Small intestine (tissue), 7 donors: Measurements from ENCODE around the gene SENP7. TPM values are rescaled to one million over a fixed set of nuclear protein-coding genes. Genes with fewer than 3 reads are reported as not detected.
A peak's percentile ranks its signal among the peaks of the same experiment; 100 is the strongest.
"Not testable (repeated sequence)": the region's sequence is repeated elsewhere in the genome, so short reads cannot be mapped to it uniquely, and the experiment has no call there.

ENCODE experiments used
- DNase-seq, 2 donors: peaks; one replicate each; pipeline versions ENCODE4 v3.0.0 to v3.0.0-alpha.2; 2013
- FAIRE-seq: peaks from 2 replicates; lab custom pipeline; 2012; peaks lifted over from hg19 to GRCh38; lab: Jason Lieb, UNC
- H3K27ac ChIP-seq, 3 donors: one replicate each; pipeline ENCODE4 v1.5.1; 2013; ENCODE audit warnings: low read length in 2 of 3, mild to moderate bottlenecking in 2 of 3, control low read depth in 1 of 3, inconsistent platforms in 1 of 3, low read depth in 1 of 3, moderate library complexity in 1 of 3
- H3K27me3 ChIP-seq, 3 donors: one replicate each; pipeline ENCODE4 v1.6.1; 2013; ENCODE audit warnings: low read length in 3 of 3, inconsistent platforms in 1 of 3; ENCODE audit not compliant: control insufficient read depth in 3 of 3, insufficient read depth in 3 of 3
- H3K36me3 ChIP-seq, 3 donors: one replicate each; pipeline ENCODE4 v1.6.1; 2013; ENCODE audit warnings: low read length in 3 of 3, inconsistent platforms in 1 of 3, low read depth in 1 of 3, mild to moderate bottlenecking in 1 of 3, moderate library complexity in 1 of 3; ENCODE audit not compliant: control insufficient read depth in 3 of 3, insufficient read depth in 2 of 3
- H3K4me1 ChIP-seq, 3 donors: one replicate each; pipeline ENCODE4 v1.6.1; 2013; ENCODE audit warnings: low read length in 2 of 3, inconsistent platforms in 1 of 3, low read depth in 1 of 3, mild to moderate bottlenecking in 1 of 3, moderate library complexity in 1 of 3; ENCODE audit not compliant: control insufficient read depth in 3 of 3, insufficient read depth in 2 of 3
- H3K4me3 ChIP-seq, 3 donors: one replicate each; pipeline ENCODE4 v1.5.1; 2013; ENCODE audit warnings: low read length in 3 of 3, control low read depth in 1 of 3, inconsistent platforms in 1 of 3, low read depth in 1 of 3, mild to moderate bottlenecking in 1 of 3, moderate library complexity in 1 of 3
- H3K9me3 ChIP-seq, 2 donors: one replicate each; pipeline ENCODE4 v1.6.1; 2013; ENCODE audit warnings: low read depth in 1 of 2, low read length in 1 of 2; ENCODE audit not compliant: control insufficient read depth in 2 of 2, insufficient read depth in 1 of 2
- WGBS, 3 donors: extraction: QIAGEN DNeasy Blood & Tissue Kit; methylation state at CpG; one replicate each; pipeline ENCODE4 v1.1.7; 2013; 5-methylcytosine and 5-hydroxymethylcytosine counted together
- polyA plus RNA-seq, 4 donors: library from polyadenylated mRNA; stranded (reverse) in 3 of 4; unstranded in 1 of 4; fragments of 200-250 nt in 3 of 4; fragments of 120-200 nt in 1 of 4; gene quantifications; one replicate each; pipeline versions ENCODE4 v1.2.1 to v1.2.3, GENCODE V29; 2013
- donor health status: healthy with polysubstance abuse.
- donor health status: control.
- donor health status: control.
- donor health status: Bipolar disorder and iron deficiency.
- donor health status: healthy.

The SENP7 gene
- polyA plus RNA-seq, 4 donors = 3.0 to 35.7 (median 4.1) TPM

DNA sequence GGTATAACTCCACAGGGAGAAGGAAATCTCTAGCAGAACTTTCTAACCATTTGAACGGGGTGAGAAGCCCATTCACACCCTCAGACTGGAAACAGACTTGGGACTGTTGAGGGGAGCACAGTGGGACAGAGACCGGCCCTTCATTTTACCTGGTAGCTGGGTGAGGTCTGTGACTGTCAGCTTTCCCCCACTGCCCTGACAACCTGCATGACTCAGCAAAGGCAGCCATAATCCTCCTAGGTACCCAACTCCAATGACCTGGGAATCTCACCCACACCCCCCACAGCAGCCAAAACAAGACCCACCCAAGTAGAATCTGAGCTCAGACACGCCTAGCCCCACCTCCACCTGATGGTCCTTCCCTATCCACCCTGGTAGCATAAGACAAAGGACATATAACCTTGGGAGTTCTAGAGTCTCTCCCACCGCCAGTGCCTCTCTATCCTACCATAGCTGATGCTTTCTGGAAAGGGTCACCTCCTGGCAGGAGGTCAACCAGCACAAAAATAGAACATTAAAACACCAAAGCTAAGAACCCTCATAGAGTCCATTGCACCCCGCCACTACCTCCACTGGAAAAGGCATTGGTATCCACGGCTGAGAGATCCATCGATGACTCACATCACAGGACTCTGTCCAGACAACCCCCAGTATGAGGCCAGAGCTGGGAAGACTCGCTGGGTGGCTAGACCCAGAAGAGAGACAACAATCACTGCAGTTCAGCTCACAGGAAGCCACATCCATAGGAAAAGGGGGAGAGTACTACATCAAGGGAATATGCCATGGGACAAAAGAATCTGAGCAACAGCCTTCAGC, 28.0 kb downstream of the SENP7 start:
- H3K4me3 ChIP-seq = no peak overlapping the region
- 91 to 93% (median 91%) methylated on average over 8 of the region's 8 CpGs for WGBS, 3 donors
- no peaks in the 10 kb centered on the region for H3K4me1 ChIP-seq
- DNase-seq = no peak
- peaks cover 0 to 16% (median 0%) of the 10 kb centered on the region in 3 donors for H3K36me3 ChIP-seq
- H3K27me3 ChIP-seq = no peaks in the 10 kb centered on the region
- FAIRE-seq = no peak
- no peak overlapping the region for H3K27ac ChIP-seq
- H3K9me3 ChIP-seq = peaks cover 0 to 3% of the 10 kb centered on the region in 2 donors

DNA sequence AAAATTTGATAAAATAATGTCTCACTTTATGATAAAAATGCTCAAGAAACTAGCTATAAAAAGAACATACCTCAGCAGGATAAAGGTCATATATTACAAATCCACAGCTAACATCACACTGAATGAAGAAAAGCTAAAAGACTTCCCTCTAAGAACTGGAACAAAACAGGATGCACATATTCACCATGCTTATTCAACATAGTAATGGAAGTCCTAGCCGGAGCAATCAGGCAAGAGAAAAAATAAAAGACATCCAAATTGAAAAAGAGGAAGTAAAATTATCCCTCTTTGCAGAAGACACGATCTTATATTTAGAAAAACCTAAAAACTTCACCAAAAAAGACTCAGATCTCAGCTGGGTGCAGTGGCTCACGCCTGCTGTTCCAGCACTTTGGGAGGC, 34.0 kb downstream of the SENP7 start:
- peaks cover 0 to 6% (median 0%) of the 10 kb centered on the region in 3 donors for H3K36me3 ChIP-seq
- FAIRE-seq (no peak), DNase-seq (no peak)
- no peaks in the 10 kb centered on the region for H3K4me1 ChIP-seq
- H3K9me3 ChIP-seq = peaks cover 0 to 6% of the 10 kb centered on the region in 2 donors
- WGBS, 3 donors = 80 to 86% (median 84%) methylated on average over 3 of the region's 3 CpGs
- H3K4me3 ChIP-seq = no peak overlapping the region
- no peaks in the 10 kb centered on the region for H3K27me3 ChIP-seq
- no peak overlapping the region for H3K27ac ChIP-seq

GRCh38 chr3:101474841-101475552, 38.0 kb downstream of the SENP7 start:
- H3K4me1 ChIP-seq, H3K27ac ChIP-seq, H3K36me3 ChIP-seq, H3K4me3 ChIP-seq, H3K9me3 ChIP-seq, DNase-seq, H3K27me3 ChIP-seq, FAIRE-seq: not testable (repeated sequence)
- WGBS, 3 donors = 89 to 97% (median 91%) methylated on average over 2 of the region's 2 CpGs

DNA sequence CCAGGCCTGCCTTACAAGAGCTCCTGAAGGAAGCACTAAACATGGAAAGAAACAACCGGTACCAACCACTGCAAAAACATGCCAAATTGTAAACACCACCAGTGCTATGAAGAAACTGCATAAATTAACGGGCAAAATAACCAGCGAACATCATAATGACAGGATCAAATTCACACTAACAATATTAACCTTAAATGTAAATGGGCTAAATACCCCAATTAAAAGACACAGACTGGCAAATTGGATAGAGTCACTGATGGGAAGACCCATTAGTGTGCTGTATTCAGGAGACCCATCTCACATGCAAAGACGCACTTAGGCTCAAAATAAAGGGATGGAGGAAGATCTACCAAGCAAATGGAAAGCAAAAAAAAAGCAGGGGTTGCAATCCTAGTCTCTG, 44.3 kb downstream of the SENP7 start:
- not testable (repeated sequence) for H3K36me3 ChIP-seq, H3K27ac ChIP-seq, H3K27me3 ChIP-seq, H3K4me1 ChIP-seq, FAIRE-seq, H3K4me3 ChIP-seq, H3K9me3 ChIP-seq, DNase-seq
- WGBS, 3 donors = 97 to 99% (median 98%) methylated on average over 4 of the region's 4 CpGs

- H3K4me1 ChIP-seq, H3K9me3 ChIP-seq, DNase-seq, H3K36me3 ChIP-seq, FAIRE-seq, H3K27me3 ChIP-seq: not testable (repeated sequence)
- Histone ChIP-seq H3K27ac (peak overlapping the region in 1 of 3 donors; percentile 58), H3K4me3 (peak overlapping the region in 1 of 3 donors; percentile 11)
- WGBS, 3 donors = 62 to 90% (median 77%) methylated on average over 3 of the region's 3 CpGs
Measured at GRCh38 chr3:101467310-101467663, 45.7 kb downstream of the SENP7 start.

DNA sequence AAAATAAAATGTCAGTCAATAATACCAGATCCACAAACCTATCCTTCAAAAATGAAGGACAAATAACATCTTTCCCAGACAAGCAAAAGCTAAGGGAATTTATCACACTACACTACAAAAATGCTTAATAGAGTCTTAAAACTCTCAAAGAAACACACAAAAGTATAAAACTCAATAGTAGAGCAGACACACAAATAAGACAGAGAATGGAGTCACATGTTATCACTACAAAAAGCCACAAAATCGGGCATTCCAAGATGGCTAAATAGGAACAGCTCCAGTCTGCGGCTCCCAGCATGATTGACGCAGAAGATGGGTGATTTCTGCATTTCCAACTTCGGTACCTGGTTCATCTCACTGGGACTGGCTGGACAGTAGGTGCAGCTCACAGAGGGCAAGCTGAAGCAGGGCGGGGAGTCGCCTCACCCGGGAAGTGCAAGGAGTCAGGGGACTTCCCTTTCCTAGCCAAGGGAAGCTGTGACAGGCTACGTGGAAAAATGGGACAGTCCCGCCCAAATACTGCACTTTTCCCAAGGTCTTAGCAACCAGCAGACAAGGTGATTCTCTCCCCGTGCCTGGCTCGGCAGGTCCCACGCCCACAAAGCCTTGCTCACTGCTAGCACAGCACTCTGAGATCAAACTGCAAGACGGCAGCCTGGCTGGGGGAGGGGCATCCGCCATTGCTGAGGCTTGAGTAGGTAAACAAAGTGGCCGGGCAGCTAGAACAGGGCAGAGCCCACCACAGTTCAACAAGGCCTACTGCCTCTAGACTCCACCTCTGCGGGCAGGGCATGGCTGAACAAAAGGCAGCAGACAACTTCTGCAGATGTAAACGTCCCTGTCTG, 46.3 kb downstream of the SENP7 start:
- peaks cover 0 to 6% (median 0%) of the 10 kb centered on the region in 3 donors for H3K36me3 ChIP-seq
- FAIRE-seq (no peak), DNase-seq (peak; percentile 22 to 41)
- H3K27me3 ChIP-seq = no peaks in the 10 kb centered on the region
- WGBS, 3 donors = 55 to 85% (median 63%) methylated on average over 17 of the region's 17 CpGs
- H3K4me3 ChIP-seq = peak overlapping the region in 1 of 3 donors; percentile 11
- H3K9me3 ChIP-seq = peaks cover 0 to 6% of the 10 kb centered on the region in 2 donors
- H3K27ac ChIP-seq = peak overlapping the region in 2 of 3 donors; percentile 1 to 58
- no peaks in the 10 kb centered on the region for H3K4me1 ChIP-seq

- DNase-seq (no peak), FAIRE-seq (no peak)
- Histone ChIP-seq H3K27me3 (no peaks in the 10 kb centered on the region), H3K4me3 (no peak overlapping the region), H3K9me3 (peaks cover 0 to 6% of the 10 kb centered on the region in 2 donors), H3K4me1 (no peaks in the 10 kb centered on the region), H3K27ac (no peak overlapping the region), H3K36me3 (peaks cover 0 to 6% (median 0%) of the 10 kb centered on the region in 3 donors)
- 96 to 100% (median 97%) methylated on average over 2 of the region's 2 CpGs for WGBS, 3 donors
Measured at GRCh38 chr3:101464235-101464634, 48.8 kb downstream of the SENP7 start.

DNA sequence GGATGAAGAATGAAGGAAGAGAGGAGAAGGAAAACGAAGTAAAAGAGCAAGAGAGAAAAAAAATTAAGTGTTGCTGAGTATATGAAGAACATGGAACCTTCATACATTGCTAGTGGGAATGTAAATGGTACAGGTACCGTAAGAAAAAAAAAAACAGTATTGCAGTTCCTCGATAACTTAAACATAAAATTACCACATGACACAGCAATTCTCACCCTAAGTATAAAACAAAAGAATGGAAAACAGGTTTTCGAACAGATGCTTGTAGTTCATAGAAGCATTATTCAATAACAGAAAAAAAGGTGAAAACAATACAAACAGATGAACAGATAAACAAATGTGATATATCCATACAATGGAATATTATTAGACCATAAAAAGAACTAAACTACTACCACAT, 51.6 kb downstream of the SENP7 start:
- H3K4me1 ChIP-seq = no peaks in the 10 kb centered on the region
- H3K27ac ChIP-seq = no peak overlapping the region
- no peak overlapping the region for H3K4me3 ChIP-seq
- FAIRE-seq = no peak
- DNase-seq = no peak
- WGBS, 3 donors = 81 to 87% (median 84%) methylated on average over 4 of the region's 4 CpGs
- H3K36me3 ChIP-seq = peaks cover 0 to 10% (median 2%) of the 10 kb centered on the region in 3 donors
- no peaks in the 10 kb centered on the region for H3K27me3 ChIP-seq
- peaks cover 0 to 6% of the 10 kb centered on the region in 2 donors for H3K9me3 ChIP-seq
